HG03342 (cell line): ENCODE data around the gene TDP1.
"Not testable (repeated sequence)": the region's sequence is repeated elsewhere in the genome, so short reads cannot be mapped to it uniquely, and the experiment has no call there.

Experiments
- ATAC-seq: cut with Tn5 transposase; IDR thresholded peaks from one replicate; pipeline ENCODE4 v1.9.1; 2021; ENCODE audit warnings: mild to moderate bottlenecking, moderate library complexity; ENCODE audit not compliant: unreplicated experiment

Gene TDP1

DNA sequence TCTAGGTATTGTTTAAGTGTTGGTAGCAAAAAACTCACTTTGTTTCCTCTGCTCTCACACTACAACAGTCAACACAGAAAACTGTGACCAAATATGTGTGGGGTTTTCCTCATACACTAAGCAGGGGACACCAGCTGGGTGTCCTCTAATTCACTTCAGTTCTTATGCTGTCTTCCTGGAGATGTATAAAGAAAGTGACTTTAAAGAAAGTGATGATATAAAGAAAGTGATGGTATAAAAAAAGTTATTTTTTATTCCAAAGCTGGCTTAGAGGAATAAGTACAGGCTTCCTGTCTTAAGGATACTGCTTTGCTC, 31.4 kb downstream of the TDP1 start:
- no peak for ATAC-seq

DNA sequence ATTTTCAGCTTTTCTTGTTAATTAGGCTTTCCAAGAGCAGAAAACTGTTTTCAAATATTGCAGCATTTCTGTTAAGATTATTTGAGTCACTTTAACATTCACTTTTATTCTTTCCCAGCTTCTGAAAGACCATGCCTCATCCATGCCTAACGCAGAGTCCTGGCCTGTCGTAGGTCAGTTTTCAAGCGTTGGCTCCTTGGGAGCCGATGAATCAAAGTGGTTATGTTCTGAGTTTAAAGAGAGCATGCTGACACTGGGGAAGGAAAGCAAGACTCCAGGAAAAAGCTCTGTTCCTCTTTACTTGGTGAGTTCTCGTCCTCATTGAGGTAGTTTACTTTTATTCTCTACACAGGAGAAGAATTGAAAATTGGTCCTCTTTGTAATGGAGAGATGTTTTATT, 33.1 kb downstream of the TDP1 start:
- no peak for ATAC-seq

DNA sequence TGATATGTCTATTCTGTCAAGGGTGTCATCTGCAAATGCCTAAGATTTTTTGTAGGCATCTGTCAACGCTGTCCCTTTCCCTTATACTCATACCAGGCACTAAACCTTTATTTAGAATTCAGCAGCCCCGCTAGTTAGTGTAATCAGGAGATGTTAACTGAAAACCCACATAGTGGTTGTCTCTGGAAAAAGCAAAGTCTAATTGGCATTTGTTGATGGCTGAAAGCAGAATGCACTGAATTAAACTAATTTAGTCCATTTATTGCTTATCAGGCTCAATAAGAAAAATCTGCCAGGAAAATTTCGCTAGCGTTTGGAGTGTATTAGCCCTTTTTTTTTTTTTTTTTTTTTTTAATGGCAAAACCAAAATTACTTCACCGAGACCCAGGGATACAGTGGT, 34.5 kb downstream of the TDP1 start:
- ATAC-seq = no peak

DNA sequence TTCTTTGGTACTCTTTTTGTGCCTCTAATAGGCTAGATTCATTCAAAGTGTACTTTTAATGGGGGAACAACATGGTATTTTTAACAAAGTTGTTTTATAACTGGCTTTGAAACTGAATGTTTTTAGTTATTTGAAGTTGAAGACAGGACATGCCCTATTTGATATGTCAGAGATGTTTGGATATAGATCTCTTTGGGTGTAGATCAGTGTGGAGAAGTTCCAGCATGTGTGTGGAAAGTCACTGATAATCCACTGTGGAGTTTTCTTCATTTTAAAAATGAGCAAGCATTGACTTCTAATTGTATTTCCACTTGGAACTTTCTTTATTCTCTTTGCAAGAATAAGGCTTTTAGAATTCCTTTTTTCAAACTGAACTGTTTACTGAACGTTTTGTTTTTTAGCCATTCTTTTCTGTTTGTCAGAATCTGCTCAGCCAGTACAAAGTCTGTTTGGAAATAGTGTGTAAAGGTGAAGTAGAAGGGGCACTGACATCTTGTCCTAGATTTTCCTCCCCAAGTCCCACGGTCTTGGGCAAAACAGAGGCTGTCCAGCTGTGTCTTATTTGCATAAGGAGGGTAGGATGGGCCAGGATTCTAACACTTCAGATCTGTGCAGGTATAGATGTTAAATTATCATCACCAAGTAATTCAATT, 35.0 kb downstream of the TDP1 start:
- ATAC-seq = no peak

DNA sequence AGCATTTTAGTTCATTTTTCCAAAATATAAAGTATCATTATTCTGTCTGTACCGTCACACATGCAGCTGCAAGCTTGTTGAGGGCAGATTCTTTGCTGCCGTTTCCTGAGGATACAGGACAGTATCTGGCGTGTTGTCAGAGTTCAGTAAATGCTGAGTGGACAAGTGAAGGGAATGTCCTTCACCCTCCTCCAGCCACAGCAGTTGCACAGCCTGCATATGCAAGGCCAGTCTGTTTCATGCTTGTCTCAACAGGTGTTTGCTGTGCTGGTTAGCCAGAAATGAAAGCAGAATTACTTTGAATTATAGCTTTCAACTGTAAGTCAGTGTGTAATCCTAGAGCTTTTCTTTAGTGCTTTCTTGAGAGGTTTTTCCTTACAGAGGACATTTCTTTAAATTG, 36.5 kb downstream of the TDP1 start:
- no peak for ATAC-seq

DNA sequence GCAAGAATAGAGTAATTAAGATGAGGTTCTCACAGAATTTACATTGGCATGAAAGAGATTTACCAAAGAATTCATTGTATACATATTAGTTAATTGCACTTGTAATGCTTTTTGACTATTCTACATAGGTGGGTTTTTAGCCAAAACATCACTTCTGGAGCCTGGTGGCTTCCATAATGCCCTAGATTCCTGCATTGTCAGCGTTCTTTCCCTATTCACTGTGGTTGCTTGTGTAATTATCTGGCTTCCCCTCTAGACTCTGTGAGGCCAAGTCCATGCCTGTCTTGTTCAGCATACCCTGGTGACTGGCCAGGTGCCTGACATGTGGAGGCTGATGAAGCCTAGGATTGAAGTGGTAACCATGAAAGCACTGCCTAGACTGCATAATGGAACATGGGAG, 41.2 kb downstream of the TDP1 start:
- ATAC-seq = no peak

DNA sequence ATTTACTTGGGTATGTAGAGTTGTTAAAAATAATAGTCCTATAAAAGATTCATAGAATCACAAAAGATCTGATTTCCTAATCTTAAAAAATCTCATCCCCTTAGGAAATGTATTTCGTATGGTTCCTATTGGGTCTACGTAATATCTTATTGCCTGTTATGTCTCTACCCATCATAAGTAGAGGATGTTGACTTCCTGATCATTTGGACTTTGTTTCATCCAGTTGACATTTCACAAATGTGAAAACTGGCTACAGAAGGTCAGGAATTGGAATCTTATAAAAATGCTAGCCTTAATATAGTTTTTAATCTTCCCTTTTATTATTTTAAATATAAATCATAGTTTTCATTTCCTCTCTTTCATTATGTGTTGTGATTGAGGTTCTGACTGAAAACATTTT, 45.2 kb downstream of the TDP1 start:
- no peak for ATAC-seq

DNA sequence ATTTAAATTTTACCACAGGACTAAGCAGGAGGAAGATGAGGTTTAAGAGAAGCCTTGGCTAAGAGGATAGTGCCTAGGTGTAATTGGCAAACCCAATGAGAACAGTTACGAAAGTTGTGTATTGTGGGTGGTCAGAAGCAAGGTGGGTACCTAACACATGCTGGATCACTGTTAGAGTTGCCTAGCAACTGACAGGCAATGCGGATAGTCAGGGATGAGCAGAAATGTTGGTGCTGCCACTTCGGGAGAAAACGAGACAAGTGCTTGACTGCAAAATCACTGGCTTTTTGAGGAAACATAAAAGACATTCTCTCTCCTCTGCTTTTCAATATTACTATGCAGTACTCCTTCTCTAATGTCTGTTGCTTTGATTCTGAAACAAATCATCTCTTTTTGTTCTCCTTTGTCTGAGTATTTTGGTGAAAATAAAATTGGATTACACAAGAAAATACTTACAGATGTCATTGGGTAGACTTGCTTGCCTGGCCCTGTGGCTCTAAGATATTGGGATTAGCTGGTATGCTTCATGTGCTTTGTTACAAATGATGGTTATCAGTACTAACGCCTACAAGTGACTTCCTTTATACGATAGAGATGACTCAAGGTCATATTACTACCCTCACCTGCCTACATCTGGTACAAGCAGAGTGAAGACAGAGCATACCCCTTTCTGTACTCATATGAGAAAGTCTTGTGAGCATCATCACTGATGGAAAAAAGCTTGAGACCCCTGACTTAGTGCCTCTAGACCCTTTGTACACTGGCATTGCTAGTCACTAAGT, 48.0 kb downstream of the TDP1 start:
- no peak for ATAC-seq

DNA sequence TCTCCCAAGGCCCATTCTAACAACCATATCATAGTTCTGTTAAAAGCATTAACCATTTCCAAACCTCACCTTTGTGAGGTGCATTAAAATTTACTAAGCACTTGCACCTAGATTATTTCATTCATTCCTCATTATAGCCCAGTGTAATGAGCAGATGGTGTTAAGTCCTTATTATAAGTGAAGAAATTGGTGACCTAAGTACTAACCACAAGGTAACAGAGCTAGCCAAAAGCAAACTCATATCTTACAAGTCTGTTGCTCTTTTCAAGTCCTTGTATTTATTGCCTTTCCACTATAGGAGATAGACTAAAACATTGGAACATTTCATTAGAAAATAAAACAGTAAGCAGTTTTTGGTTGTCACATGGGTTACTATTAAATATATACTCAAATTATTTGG, 49.7 kb downstream of the TDP1 start:
- no peak for ATAC-seq

DNA sequence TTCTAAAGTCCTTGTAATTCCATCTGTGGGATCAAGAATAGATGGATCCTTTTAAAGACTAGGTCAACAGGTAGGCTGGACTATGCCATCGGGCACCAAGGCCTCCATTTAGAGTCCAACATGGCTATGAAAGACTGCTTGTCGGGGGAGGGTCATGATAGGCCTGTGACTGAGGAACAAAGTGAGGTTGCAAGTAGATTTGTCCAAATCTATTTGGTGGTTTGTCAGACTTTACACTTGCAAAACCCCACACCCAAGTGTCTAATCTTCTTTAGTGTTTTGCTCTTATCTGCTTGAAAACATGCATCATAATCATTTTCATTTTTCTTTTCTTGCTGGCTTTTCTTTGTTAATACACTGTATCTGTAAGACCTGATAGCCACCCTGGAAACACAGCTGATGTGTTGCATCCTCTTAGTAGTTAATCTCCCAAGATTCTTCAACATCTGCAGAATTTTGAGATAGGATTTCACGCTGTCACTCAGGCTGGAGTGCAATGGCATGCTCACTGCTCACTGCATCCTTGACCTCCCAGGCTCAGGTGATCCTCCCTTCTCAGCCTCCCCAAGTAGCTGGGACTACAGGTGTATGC, 50.3 kb downstream of the TDP1 start:
- no peak for ATAC-seq

DNA sequence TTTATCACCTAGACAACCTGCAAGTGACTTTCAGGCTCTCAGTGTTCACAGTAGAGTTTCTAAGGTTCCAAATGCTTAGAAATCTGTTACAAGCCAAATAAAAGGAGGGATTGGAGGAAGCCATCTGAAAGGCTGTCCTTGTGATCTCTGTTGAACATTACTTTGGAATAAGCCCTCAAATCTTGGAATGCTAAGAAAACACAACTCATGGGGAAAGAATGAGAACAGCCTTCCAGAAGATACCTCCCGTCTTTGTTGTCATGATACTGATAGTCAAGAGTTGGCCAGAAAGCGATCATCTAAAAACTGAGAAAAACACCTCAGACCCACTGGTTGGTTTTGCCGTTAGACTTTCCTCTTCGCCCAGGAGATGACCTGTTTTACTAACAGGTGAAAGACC, 61.6 kb downstream of the TDP1 start:
- ATAC-seq = no peak

DNA sequence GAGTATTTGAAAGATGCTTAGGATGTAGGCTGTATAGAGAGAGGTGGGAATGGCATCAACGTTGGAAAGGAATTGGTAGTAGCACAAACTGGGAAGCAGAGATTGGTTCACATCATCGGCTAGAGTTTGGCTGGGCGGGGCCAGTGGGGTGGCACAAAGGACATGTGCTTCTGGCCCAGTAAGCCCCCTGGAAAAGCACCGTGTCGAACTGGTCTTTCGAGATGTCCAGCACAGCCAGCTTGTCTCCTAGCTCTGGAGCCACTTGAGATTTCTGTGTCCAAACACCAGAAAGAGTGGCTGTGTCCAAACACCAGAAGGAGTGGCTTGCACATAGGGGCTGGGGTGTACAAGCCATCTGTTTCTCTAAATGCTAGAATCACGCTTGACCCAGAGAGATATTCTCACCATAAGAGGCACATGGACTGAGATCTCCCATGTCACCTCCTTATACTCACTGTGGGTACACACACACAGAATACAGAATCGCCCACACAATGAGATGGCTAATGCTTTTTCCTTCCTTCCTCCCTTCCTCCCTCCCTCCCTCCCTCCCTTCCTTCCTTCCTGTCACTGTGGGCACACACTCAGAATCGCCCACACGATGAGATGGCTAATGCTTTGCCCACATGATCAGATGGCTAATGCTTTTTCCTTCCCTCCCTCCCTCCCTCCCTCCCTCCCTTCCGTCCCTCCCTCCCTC, 64.2 kb downstream of the TDP1 start:
- ATAC-seq = no peak

DNA sequence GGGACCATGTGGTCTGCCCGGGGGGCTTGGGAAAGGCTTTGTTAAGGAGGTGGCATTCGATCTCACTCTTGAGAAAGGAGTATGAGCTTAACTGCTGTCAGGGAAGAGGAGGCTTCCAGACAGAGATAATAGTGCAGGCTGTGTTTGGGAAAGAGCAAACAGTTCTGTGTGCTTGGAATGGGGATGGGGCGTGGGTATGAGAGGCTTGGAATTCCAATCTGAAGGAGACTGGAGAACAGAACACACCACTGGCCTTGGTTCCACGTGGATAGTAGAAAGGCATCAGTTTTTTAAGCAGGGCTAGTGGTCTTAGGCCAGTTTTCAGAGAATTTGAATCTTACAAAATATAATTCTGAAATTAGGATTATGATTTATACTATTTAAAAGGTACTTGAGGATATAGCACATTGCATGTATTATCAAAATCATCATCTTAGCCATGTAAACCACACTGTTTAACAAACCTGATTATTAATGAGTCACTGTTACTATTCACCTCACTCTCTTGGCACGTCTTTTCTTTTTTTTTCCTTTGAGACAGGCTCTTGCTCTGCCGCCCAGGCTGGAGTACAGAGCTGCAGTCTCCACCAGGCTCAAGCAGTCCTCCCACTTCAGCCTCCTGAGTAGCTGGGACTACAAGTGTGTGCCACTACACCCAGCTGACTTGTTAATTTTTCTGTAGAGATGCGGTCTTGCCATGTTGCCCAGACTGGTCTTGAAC, 67.6 kb downstream of the TDP1 start:
- ATAC-seq = no peak

DNA sequence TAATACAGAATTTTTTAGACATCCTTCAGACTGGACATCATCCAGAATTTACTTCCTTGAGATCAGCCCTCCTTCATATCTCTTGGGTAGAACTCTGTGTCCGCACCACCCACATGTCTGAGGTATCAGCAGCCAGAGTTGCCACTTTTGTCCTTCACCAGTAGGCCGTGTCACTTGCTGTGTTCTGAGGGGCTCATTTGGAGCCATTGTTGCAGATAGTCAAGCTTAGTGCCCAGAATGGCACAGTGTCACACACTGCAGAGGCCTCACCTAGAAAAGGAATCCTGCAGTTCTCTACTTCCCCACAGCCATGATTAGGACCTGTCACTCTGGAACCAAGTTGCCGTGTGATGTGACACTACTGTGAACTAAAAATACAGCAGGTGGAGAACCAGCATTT, 69.2 kb downstream of the TDP1 start:
- ATAC-seq = no peak

DNA sequence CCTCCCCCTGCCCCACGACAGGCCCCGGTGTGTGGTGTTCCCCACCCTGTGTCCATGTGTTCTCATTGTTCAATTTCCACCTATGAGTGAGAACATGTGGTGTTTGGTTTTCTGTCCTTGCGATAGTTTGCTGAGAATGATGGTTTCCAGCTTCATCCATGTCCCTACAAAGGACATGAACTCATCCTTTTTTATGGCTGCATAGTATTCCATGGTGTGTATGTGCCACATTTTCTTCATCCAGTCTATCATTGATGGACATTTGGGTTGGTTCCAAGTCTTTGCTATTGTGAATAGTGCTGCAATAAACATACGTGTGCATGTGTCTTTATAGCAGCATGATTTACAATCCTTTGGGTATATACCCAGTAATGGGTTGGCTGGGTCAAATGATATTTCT, 70.9 kb downstream of the TDP1 start:
- not testable (repeated sequence) for ATAC-seq

DNA sequence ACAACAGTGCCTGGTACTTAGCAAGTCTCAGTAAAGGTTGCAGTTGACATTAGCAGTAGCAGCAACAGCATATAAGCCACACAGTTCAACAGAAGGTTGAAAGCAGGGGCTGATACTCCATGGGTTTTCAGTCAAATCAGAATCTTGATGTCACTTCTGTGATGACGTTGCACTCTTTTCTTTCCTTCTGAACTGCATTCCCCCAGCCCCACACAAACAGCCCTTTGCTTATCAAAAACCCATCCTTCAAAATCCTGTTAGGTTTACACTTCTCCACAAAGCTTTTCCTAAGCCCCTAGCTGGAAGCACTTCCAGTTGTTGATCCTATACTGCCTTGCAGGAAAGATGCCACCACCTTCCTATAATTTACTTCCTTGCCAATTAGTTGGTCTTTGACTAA, 72.1 kb downstream of the TDP1 start:
- ATAC-seq = no peak

DNA sequence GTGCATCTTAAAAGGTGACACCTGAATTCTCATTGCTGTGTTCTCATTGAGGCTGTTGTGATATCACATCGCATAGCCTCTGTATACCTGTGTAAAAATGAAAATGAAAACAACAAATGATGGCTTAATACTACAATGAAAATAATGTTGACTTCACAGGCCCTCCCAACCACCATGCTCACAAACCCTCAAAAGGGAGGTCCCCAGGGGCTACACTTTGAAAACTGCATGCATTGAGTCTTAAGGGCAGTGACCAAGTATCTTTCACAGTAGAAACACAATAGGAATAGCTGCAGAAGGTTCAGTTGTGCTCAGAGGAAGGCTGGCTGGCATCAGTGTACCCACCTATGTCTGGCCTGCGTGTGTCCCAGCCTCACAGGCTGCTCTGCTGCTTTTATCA, 78.4 kb downstream of the TDP1 start:
- ATAC-seq = no peak

DNA sequence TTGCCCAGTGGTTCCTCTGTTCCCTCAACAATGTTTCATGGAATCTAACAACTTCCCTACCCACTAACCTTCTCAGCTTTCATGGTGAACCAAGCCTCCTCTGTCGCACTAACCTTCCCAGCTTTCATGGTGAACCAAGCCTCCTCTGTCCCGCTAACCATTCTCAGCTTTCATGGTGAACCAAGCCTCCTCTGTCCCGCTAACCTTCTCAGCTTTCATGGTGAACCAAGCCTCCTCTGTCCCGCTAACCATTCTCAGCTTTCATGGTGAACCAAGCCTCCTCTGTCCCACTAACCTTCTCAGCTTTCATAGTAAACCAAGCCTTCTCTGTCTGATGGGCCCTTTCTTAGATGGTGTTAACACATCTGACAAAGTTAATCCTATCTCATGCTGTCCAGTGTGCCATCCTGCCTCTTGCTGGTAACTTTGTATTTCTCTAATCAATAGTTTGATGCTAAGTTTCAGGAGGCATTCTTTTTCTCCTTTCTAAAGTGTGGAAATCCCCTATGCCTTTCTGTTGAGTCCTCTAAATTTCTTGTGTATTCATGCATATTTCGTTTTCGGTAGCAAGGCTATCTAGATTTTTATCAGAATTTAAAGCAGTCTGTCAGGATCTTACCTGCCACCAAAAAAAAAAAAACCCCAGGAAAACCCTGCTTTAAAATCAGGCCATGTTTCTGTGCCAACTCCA, 79.3 kb downstream of the TDP1 start:
- ATAC-seq = no peak

DNA sequence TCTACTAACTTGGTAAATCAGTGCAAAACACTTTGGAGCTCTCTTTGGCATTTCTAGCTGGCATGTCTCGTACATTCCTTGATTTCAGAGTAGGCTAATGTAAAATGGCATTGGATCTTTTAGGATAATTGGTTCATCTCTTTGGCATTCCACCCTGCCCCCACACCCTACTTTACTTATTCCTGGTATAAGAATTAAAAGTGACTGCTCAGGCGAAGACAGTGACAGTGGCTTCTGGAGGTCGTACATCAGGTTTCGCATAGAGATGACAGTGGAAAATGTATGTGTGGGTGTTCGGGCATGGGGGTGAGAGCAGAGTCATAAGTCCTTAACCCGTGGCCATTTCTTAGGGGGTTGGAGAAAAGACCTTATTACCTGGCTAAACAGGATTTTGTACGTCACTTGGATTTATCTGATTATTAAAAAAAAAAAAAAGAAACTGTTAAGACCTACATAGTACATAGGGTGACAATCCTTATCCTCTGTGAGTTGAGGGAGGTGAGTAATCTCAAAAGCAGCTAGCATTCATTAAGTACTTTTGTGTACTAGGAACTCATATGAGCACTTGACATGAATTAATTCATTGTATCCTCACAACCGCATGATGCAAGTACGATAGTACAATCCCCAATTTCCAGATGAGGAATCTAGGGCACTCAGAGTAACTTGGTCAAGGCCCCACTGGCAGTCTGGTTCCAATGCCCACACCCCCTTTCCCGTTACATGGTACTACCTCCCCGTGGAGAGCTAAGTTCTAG, 83.7 kb downstream of the TDP1 start:
- no peak for ATAC-seq

DNA sequence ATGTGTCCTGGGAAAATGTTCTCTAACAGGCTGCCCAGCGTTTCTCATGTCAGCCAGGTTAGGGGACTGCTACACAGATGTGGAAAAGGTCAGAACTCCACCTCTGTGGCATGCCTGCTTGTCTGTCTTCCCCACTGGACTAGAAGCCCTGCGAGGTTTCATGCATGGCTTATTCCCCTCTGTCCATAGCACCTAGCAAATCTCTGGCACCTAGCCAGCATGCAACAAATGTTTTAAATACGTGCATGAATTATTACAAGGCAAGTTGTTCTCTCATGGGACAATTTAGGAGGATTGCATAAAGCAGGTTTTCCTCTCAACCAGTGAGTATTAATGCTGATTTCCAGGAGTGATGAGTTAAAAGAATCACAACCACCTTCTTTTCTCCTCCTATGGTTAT, 84.7 kb downstream of the TDP1 start:
- no peak for ATAC-seq
